Cardiac muscle cell (in vitro differentiated cells and primary cell): ENCODE data around the gene TMCC2. TPM values are rescaled to one million over a fixed set of nuclear protein-coding genes. Genes with fewer than 3 reads are reported as not detected.

Experiments used
- DNase-seq, 2 donors: peaks; one replicate each; pipeline versions ENCODE4 v3.0.0 to v3.0.0-alpha.2; 2010 to 2017; ENCODE audit warnings: low read depth in 1 of 2, low spot score in 1 of 2
- H3K27ac ChIP-seq: fragments of 200-600 bp; sonication (generic); 2 replicates; pipeline ENCODE4 v1.5.1; 2016
- H3K27me3 ChIP-seq: fragments of 200-600 bp; sonication (generic); 2 replicates; pipeline ENCODE4 v1.6.0; 2016; ENCODE audit warnings: control low read depth
- H3K36me3 ChIP-seq: fragments of 200-600 bp; sonication (generic); 2 replicates; pipeline ENCODE4 v1.5.1; 2016; ENCODE audit warnings: control low read depth
- H3K4me1 ChIP-seq: fragments of 200-600 bp; sonication (generic); 2 replicates; pipeline ENCODE4 v1.8.1; 2017; ENCODE audit warnings: low read depth, mild to moderate bottlenecking, mixed run types
- H3K4me3 ChIP-seq: fragments of 200-600 bp; sonication (generic); 2 replicates; pipeline ENCODE4 v1.5.1; 2016; ENCODE audit warnings: mild to moderate bottlenecking
- H3K9me3 ChIP-seq: fragments of 200-600 bp; sonication (generic); 2 replicates; pipeline ENCODE4 v1.5.1; 2017; ENCODE audit warnings: low read depth, mild to moderate bottlenecking, control low read depth
- polyA plus RNA-seq: library from polyadenylated mRNA; unstranded; fragments of >200 nt; fragmentation: Nextera tagmentation; extraction: Ambion mirVana; gene quantifications from 2 replicates; pipeline ENCODE4 v1.2.1, GENCODE V29; 2016
- total RNA-seq: library from RNA; depleted of rRNA; stranded (reverse); fragments of >200 nt; gene quantifications from 2 replicates; pipeline ENCODE4 v1.2.3, GENCODE V29; 2016
- TF ChIP-seq, protein P1 (sequence below): IDR thresholded peaks from 2 replicates; pipeline ENCODE4 v1.5.1; 2012; ENCODE audit warnings: low read depth, mild to moderate bottlenecking, low read length

The TMCC2 gene
- total and polyA plus RNA-seq, 2 experiments from 2014 or later: 6.3 to 10.9 TPM

DNA sequence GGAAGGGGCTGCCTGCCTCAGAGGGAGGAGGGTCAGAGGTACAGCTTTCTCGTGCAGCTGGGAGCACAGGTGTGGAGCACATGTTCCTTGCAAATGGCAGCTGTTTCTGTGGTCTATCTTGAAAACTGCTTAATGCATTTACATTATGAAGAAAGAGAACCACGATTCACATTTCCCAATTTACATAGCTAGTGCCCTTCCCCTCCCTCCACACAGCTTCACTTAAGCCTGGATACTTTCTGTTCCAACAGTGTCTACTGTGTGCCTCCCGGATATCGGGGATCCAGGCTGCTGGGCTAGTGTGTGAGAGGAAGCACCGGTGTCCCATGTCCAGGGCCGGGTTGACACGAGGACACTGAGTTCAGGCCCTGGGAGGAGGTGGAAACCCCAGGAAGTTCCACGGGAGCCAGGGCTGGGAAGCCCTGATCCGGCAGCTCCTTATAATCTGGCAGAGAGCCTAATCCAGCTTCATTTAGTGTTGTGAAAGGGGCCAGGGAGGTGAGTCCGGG lies 31.6 kb downstream of the TMCC2 start:
- Histone ChIP-seq H3K4me1 (peaks cover 9% of the 10 kb centered on the region), H3K36me3 (no peaks in the 10 kb centered on the region), H3K4me3 (no peak overlapping the region), H3K27me3 (peaks cover 19% of the 10 kb centered on the region), H3K27ac (no peak overlapping the region), H3K9me3 (no peaks in the 10 kb centered on the region)
- DNase-seq: peak in 1 of 2 donors; percentile 45
- TF ChIP-seq, protein P1, sequence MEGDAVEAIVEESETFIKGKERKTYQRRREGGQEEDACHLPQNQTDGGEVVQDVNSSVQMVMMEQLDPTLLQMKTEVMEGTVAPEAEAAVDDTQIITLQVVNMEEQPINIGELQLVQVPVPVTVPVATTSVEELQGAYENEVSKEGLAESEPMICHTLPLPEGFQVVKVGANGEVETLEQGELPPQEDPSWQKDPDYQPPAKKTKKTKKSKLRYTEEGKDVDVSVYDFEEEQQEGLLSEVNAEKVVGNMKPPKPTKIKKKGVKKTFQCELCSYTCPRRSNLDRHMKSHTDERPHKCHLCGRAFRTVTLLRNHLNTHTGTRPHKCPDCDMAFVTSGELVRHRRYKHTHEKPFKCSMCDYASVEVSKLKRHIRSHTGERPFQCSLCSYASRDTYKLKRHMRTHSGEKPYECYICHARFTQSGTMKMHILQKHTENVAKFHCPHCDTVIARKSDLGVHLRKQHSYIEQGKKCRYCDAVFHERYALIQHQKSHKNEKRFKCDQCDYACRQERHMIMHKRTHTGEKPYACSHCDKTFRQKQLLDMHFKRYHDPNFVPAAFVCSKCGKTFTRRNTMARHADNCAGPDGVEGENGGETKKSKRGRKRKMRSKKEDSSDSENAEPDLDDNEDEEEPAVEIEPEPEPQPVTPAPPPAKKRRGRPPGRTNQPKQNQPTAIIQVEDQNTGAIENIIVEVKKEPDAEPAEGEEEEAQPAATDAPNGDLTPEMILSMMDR: no peak

DNA sequence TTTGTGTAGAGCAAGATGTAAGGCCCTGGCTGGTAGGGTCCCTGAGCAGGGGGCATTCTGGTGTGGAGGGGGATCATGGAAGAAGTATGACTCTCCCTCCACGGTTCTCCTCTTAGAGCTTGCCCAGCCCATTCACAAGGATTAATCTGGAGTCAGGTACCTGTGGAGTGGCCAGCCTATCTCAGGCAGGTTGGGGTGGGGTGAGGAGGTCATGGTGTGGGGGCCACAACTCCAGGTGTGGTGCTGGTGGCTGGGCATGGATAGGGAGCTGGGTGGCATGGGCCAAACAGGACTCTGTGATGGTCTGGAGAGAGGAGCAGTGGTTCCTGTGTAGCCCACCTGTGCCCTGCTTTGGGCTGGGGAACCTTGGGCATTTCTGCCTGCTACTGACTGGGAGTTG lies 32.3 kb downstream of the TMCC2 start:
- peaks cover 18% of the 10 kb centered on the region for H3K27me3 ChIP-seq
- DNase-seq: no peak
- peaks cover 9% of the 10 kb centered on the region for H3K4me1 ChIP-seq
- TF ChIP-seq, protein P1: no peak
- no peaks in the 10 kb centered on the region for H3K9me3 ChIP-seq
- H3K36me3 ChIP-seq: no peaks in the 10 kb centered on the region
- H3K27ac ChIP-seq: no peak overlapping the region
- no peak overlapping the region for H3K4me3 ChIP-seq

DNA sequence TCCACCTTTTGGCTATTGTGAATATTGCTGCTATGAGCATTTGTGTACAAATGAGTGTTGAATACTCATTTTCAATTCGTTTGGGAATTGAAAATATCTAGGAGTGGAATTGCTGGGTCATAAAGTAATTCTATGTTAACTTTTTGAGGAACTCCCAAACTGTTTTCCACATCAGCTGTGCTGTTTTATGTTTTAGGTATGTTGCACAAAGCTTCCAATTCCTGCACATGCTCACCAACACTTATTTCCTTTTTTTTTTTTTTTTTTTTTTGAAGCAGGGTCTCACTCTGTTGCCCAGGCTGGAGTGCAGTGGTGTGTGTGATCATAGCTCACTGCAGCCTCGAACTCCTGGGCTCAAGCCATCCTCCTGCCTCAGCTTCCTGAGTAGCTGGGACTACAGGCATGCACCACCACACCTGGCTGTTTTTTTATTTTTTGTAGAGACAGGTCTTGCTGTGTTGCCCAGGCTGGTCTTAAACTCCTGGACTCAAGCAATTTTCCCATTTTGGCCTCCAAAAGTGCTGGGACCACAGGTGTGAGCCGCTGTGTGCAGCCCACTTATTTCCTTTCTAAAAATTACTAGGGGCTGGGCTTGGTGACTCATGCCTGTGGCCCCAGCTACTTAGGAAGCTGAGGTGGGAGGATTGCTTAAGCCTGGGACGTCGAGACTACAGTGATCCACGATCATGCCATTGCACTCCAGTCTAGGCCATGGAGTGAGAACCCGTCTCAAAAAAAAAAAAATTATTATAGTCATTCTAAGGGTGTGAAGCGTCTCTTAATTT lies 33.4 kb downstream of the TMCC2 start:
- Histone ChIP-seq H3K9me3 (no peaks in the 10 kb centered on the region), H3K4me3 (no peak overlapping the region), H3K4me1 (peaks cover 9% of the 10 kb centered on the region), H3K36me3 (no peaks in the 10 kb centered on the region), H3K27me3 (peaks cover 18% of the 10 kb centered on the region), H3K27ac (no peak overlapping the region)
- TF ChIP-seq, protein P1: no peak
- peak in 1 of 2 donors; percentile 72 for DNase-seq

DNA sequence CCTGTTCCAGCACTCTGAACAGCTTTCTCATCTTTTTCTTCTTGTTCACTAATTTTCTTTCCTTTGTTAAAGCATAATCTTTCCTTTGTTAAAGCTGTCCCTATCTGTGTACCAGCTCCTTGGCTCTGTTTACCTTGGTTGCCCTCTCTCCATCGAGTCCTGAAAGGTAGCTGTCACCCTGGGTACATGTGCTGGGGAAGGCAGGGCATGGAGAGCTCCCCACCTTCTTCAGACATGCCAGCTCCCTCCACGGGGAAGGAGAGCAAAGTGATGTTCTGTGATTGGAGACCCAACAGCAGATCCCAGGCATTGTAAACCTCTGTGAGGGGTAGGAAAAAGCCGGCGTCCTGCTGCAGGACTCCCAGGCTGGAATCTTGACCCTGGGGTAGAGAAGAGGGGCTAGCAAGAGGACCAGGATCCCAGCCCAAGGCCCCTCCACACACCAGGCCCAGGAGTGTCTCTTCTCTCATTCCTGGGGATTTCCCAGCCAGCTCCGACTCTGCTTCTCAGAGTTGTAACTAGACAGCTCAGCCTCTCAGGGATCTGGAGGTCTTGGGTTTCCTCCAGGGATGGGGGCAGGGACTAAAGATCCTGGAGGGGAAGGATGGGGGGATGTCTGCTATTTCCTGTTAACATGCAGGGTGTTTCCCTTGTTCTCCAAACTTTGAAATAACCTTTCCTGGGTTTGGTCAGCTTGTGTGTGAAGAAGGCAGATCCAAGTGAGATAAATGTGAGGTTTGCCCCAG lies 34.4 kb downstream of the TMCC2 start:
- Histone ChIP-seq H3K27ac (no peak overlapping the region), H3K4me1 (peaks cover 5% of the 10 kb centered on the region), H3K4me3 (no peak overlapping the region), H3K36me3 (no peaks in the 10 kb centered on the region), H3K27me3 (peaks cover 18% of the 10 kb centered on the region), H3K9me3 (no peaks in the 10 kb centered on the region)
- TF ChIP-seq, protein P1: no peak
- peak in 1 of 2 donors; percentile 54 for DNase-seq

DNA sequence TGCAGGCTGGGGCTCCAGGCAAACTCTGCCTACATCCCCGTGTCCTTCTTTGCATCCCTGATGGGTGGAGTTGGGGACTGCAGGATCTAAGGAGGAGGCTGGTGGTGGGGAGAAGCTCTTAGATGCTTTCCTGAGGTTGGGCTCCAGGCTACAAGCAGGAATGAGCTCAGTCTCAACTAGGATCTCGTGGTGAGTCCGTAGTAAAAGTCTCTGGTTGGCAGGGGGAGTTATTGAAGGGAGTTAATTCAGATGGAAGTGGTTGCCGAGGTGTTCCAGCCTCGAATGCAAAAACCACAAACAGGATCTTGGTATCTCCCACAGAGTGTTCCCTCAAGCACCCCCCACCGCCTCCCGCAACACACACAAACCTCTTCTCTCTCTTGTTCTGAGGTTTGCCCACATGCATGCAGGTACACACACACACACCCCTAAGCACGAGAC lies 35.0 kb downstream of the TMCC2 start:
- H3K27ac ChIP-seq: no peak overlapping the region
- H3K36me3 ChIP-seq: no peaks in the 10 kb centered on the region
- peak in 1 of 2 donors; percentile 26 for DNase-seq
- H3K4me1 ChIP-seq: peaks cover 5% of the 10 kb centered on the region
- no peak overlapping the region for H3K4me3 ChIP-seq
- H3K27me3 ChIP-seq: peaks cover 16% of the 10 kb centered on the region
- no peaks in the 10 kb centered on the region for H3K9me3 ChIP-seq
- TF ChIP-seq, protein P1: no peak
